Liver (tissue), 9 donors: ENCODE data around the gene CXCL17. TPM values are rescaled to one million over a fixed set of nuclear protein-coding genes. Genes with fewer than 3 reads are reported as not detected.

Source experiments
- DNase-seq: peaks from one replicate; pipeline ENCODE4 v3.0.0-alpha.2; 2017; ENCODE audit warnings: low spot score
- H3K27ac ChIP-seq, 2 donors: one replicate each; pipeline ENCODE4 v1.7.0; 2013; ENCODE audit warnings: inconsistent platforms in 2 of 2, low read length in 2 of 2, control low read depth in 1 of 2, low read depth in 1 of 2, mild to moderate bottlenecking in 1 of 2
- H3K27me3 ChIP-seq, 4 donors: one replicate each; pipeline versions ENCODE4 v1.6.1 to v1.7.0; 2013; ENCODE audit warnings: low read length in 3 of 4, inconsistent platforms in 1 of 4, mild to moderate bottlenecking in 1 of 4, moderate library complexity in 1 of 4; ENCODE audit not compliant: control insufficient read depth in 4 of 4, insufficient read depth in 4 of 4
- H3K36me3 ChIP-seq, 4 donors: one replicate each; pipeline versions ENCODE4 v1.6.1 to v1.7.0; 2013; ENCODE audit warnings: low read length in 3 of 4, mild to moderate bottlenecking in 3 of 4, low read depth in 1 of 4, moderate library complexity in 1 of 4; ENCODE audit not compliant: control insufficient read depth in 4 of 4, insufficient read depth in 3 of 4
- H3K4me1 ChIP-seq, 4 donors: one replicate each; pipeline versions ENCODE4 v1.6.1 to v1.7.0; 2013; ENCODE audit warnings: low read length in 3 of 4, mild to moderate bottlenecking in 3 of 4, moderate library complexity in 1 of 4; ENCODE audit not compliant: control insufficient read depth in 4 of 4, insufficient read depth in 4 of 4
- H3K4me3 ChIP-seq, 3 donors: one replicate each; pipeline versions ENCODE4 v1.6.1 to v1.7.0; 2013; ENCODE audit warnings: low read length in 3 of 3, control low read depth in 1 of 3, low read depth in 1 of 3, mild to moderate bottlenecking in 1 of 3
- H3K9ac ChIP-seq, 2 donors: one replicate each; pipeline ENCODE4 v1.7.0; 2013; ENCODE audit warnings: low read length in 2 of 2, mild to moderate bottlenecking in 2 of 2, moderate library complexity in 2 of 2, control low read depth in 1 of 2, low read depth in 1 of 2
- H3K9me3 ChIP-seq, 4 donors: one replicate each; pipeline versions ENCODE4 v1.6.1 to v1.7.0; 2013; ENCODE audit warnings: low read length in 3 of 4; ENCODE audit not compliant: control insufficient read depth in 4 of 4
- ATF3 ChIP-seq: IDR thresholded peaks from 2 replicates; pipeline ENCODE4 v1.6.1; 2016; ENCODE audit warnings: antibody characterized with exemption
- CTCF ChIP-seq: fragments of 150-350 bp; IDR thresholded peaks from 2 replicates; pipeline ENCODE4 v1.5.1; 2017; ENCODE audit warnings: improper control_type of control experiment, low read depth, low read length; ENCODE audit not compliant: missing input control
- EGR1 ChIP-seq, 2 donors: IDR thresholded peaks; 2 replicates each; pipeline ENCODE4 v1.6.1; 2016 to 2018; ENCODE audit warnings: antibody characterized with exemption in 2 of 2, low read depth in 2 of 2
- FOXA1 ChIP-seq: IDR thresholded peaks from 2 replicates; pipeline ENCODE4 v1.6.1; 2016; ENCODE audit warnings: antibody characterized with exemption
- FOXA2 ChIP-seq: IDR thresholded peaks from 2 replicates; pipeline ENCODE4 v1.6.1; 2016; ENCODE audit warnings: antibody characterized with exemption
- GABPA ChIP-seq, 2 donors: IDR thresholded peaks in 1 of 2; conservative IDR thresholded peaks in 1 of 2; 2 replicates each; pipeline ENCODE4 v1.6.1; 2016; ENCODE audit warnings: antibody characterized with exemption in 2 of 2, mild to moderate bottlenecking in 1 of 2, moderate library complexity in 1 of 2
- HNF4A ChIP-seq, 2 donors: conservative IDR thresholded peaks; 2 replicates each; pipeline ENCODE4 v1.6.1; 2016; ENCODE audit warnings: antibody characterized with exemption in 2 of 2, mild to moderate bottlenecking in 2 of 2
- JUND ChIP-seq, 2 donors: IDR thresholded peaks; 2 replicates each; pipeline ENCODE4 v1.6.1; 2016; ENCODE audit warnings: antibody characterized with exemption in 2 of 2
- MAX ChIP-seq: IDR thresholded peaks from 2 replicates; pipeline ENCODE4 v1.6.1; 2016; ENCODE audit warnings: antibody characterized with exemption
- NR2F2 ChIP-seq: IDR thresholded peaks from 2 replicates; pipeline ENCODE4 v1.6.1; 2016; ENCODE audit warnings: antibody characterized with exemption
- RAD21 ChIP-seq, 2 donors: IDR thresholded peaks; 2 replicates each; pipeline ENCODE4 v1.6.1; 2016; ENCODE audit warnings: antibody characterized with exemption in 2 of 2, mild to moderate bottlenecking in 2 of 2
- REST ChIP-seq: IDR thresholded peaks from 2 replicates; pipeline ENCODE4 v1.6.1; 2016; ENCODE audit warnings: antibody characterized with exemption, mild to moderate bottlenecking
- RXRA ChIP-seq, 2 donors: IDR thresholded peaks; 2 replicates each; pipeline ENCODE4 v1.6.1; 2017 to 2018; ENCODE audit warnings: antibody characterized with exemption in 2 of 2, mild to moderate bottlenecking in 1 of 2
- SP1 ChIP-seq: IDR thresholded peaks from 2 replicates; pipeline ENCODE4 v1.6.1; 2018; ENCODE audit warnings: antibody characterized with exemption, mild to moderate bottlenecking
- TAF1 ChIP-seq: conservative IDR thresholded peaks from 2 replicates; pipeline ENCODE4 v1.6.1; 2016; ENCODE audit warnings: antibody characterized with exemption, mild to moderate bottlenecking
- YY1 ChIP-seq: IDR thresholded peaks from 2 replicates; pipeline ENCODE4 v1.6.1; 2016; ENCODE audit warnings: antibody characterized with exemption, mild to moderate bottlenecking
- ZBTB33 ChIP-seq: IDR thresholded peaks from 2 replicates; pipeline ENCODE4 v1.6.1; 2016; ENCODE audit warnings: antibody characterized with exemption
- WGBS: extraction: QIAGEN DNeasy Blood & Tissue Kit; methylation state at CpG from one replicate; pipeline ENCODE4 v1.1.7; 2013; 5-methylcytosine and 5-hydroxymethylcytosine counted together
- polyA plus RNA-seq, 2 donors: library from polyadenylated mRNA; stranded (reverse) in 1 of 2; unstranded in 1 of 2; fragments of 200-250 nt in 1 of 2; fragments of >200 nt in 1 of 2; fragmentation: Nextera tagmentation in 1 of 2; extraction: Ambion mirVana in 1 of 2; gene quantifications; one replicate each; pipeline versions ENCODE4 v1.2.1 to v1.2.3, GENCODE V29; 2013 to 2015
- total RNA-seq, 2 donors: library from RNA; depleted of rRNA; stranded (reverse); fragments of >200 nt; gene quantifications; one replicate each; pipeline ENCODE4 v1.2.3, GENCODE V29; 2014
- donor health status: healthy.
- donor health status: healthy.
- donor health status: healthy.
- donor health status: healthy.
- donor health status: healthy.

Gene CXCL17
- total and polyA plus RNA-seq, 4 donors: 0.10 to 0.93 TPM; not detected in 2

GRCh38 chr19:42421101-42421500, 21.6 kb downstream of the CXCL17 start:
- WGBS: 82% methylated on average over 4 of the region's 4 CpGs
- H3K9ac ChIP-seq: no peak overlapping the region
- H3K36me3 ChIP-seq: no peaks in the 10 kb centered on the region
- no peaks in the 10 kb centered on the region for H3K27me3 ChIP-seq
- no peak for DNase-seq
- TF ChIP-seq CTCF (no peak), MAX (no peak), TAF1 (no peak), REST (no peak), EGR1 (IDR thresholded peaks at IDR 0.05; ENCODE audit: low read depth in 2 of 2) (no peak), FOXA2 (no peak), ZBTB33 (no peak), FOXA1 (no peak), RAD21 (IDR thresholded peaks at IDR 0.05) (no peak), JUND (IDR thresholded peaks at IDR 0.05) (no peak)
- H3K9me3 ChIP-seq: no peaks in the 10 kb centered on the region
- peaks cover 8 to 22% (median 14%) of the 10 kb centered on the region in 4 donors for H3K4me1 ChIP-seq
- no peak overlapping the region for H3K27ac ChIP-seq
- no peak overlapping the region for H3K4me3 ChIP-seq

GRCh38 chr19:42420055-42420544, 22.6 kb downstream of the CXCL17 start:
- H3K27ac ChIP-seq: no peak overlapping the region
- peaks cover 8 to 22% (median 14%) of the 10 kb centered on the region in 4 donors for H3K4me1 ChIP-seq
- no peaks in the 10 kb centered on the region for H3K9me3 ChIP-seq
- peak; percentile 69 for DNase-seq
- no peaks in the 10 kb centered on the region for H3K27me3 ChIP-seq
- 42% methylated on average over 10 of the region's 10 CpGs for WGBS
- H3K36me3 ChIP-seq: no peaks in the 10 kb centered on the region
- no peak overlapping the region for H3K9ac ChIP-seq
- H3K4me3 ChIP-seq: no peak overlapping the region
- TF ChIP-seq HNF4A (conservative IDR thresholded peaks at IDR 0.05) (peak; percentile 16 to 33), YY1 (no peak), EGR1 (IDR thresholded peaks at IDR 0.05; ENCODE audit: low read depth in 2 of 2) (no peak), JUND (IDR thresholded peaks at IDR 0.05) (no peak), RXRA (IDR thresholded peaks at IDR 0.05) (peak; percentile 27 to 73), SP1 (peak; percentile 6), FOXA1 (no peak), NR2F2 (peak; percentile 37), RAD21 (IDR thresholded peaks at IDR 0.05) (peak; percentile 67 to 83), ATF3 (no peak), GABPA (IDR thresholded peaks at IDR 0.05 in 1 of 2, conservative IDR thresholded peaks at IDR 0.05 in 1 of 2) (no peak), REST (no peak), CTCF (peak; percentile 71), MAX (no peak), FOXA2 (no peak)
